GM12892 (cell line): ENCODE data around the gene KAZALD1.

Source experiments
- POLR2A ChIP-seq: IDR thresholded peaks from 2 replicates; pipeline ENCODE4 v1.6.1; 2011; ENCODE audit warnings: low read depth, low read length, control low read depth
- TAF1 ChIP-seq: IDR thresholded peaks from 2 replicates; pipeline ENCODE4 v1.6.1; 2011; ENCODE audit warnings: low read depth, mild to moderate bottlenecking, control low read depth, low read length, borderline replicate concordance

- TF ChIP-seq POLR2A (no peak), TAF1 (no peak)
Measured at GRCh38 chr10:101096378-101096777, 34.6 kb downstream of the KAZALD1 start.
